ENCODE measurements around the gene WNK3. TPM values are rescaled to one million over a fixed set of nuclear protein-coding genes. Genes with fewer than 3 reads are reported as not detected.

Gene WNK3
- total and polyA plus RNA-seq, 9 of the 15 experiments (the other 6 are each of a cell fraction or from before 2014, with no cell fraction given), result under 0.01 to 0.02 (median 0.01) TPM; not detected in 4

- no peak for TF ChIP-seq SLC30A9 (CRISPR knock-in tag; IDR thresholded peaks at IDR 0.05)
- TF ChIP-seq ZNF224 (CRISPR knock-in tag; IDR thresholded peaks at IDR 0.05), result no peak
- TF ChIP-seq ID3 (CRISPR knock-in tag; IDR thresholded peaks at IDR 0.05), result no peak
- TF ChIP-seq ID3 (tag; IDR thresholded peaks at IDR 0.05), result no peak
- TF ChIP-seq ZNF174 (CRISPR knock-in tag; IDR thresholded peaks at IDR 0.05), result no peak
- TF ChIP-seq PTRF (tag; IDR thresholded peaks at IDR 0.05), result no peak
- no peak for TF ChIP-seq ATF2 (CRISPR knock-in tag; IDR thresholded peaks at IDR 0.05)
- TF ChIP-seq CBFA2T2 (conservative IDR thresholded peaks at IDR 0.05), result 0 out of 2 replicates have a peak, but pooled peaks have one; percentile 19
- TF ChIP-seq SOX6 (IDR thresholded peaks at IDR 0.05), result no peak
- no peak for TF ChIP-seq ZNF165 (CRISPR knock-in tag; IDR thresholded peaks at IDR 0.05; ENCODE audit: borderline replicate concordance)
Measured at GRCh38 chrX:54288968-54289367, 68.9 kb downstream of the WNK3 start (continued).

GRCh38 chrX:54288277-54288676, 69.6 kb downstream of the WNK3 start:
- no peak overlapping the region for H3K9ac ChIP-seq (ENCODE audit: insufficient read depth in 1 of 2, low read depth in 2 of 2, low read length in 2 of 2)
- peaks cover 0 to 3% of the 10 kb centered on the region in 2 experiments; a peak in 3 of 5 replicates for H3K27me3 ChIP-seq (ENCODE audit: control insufficient read depth in 2 of 2, insufficient read depth in 2 of 2, low read length in 2 of 2)
- H2AFZ ChIP-seq (ENCODE audit: low read depth, low read length), result no peak overlapping the region
- H3K9me3 ChIP-seq (replicated peaks; ENCODE audit: control insufficient read depth, insufficient read depth, low read depth, low read length), result no peaks in the 10 kb centered on the region
- intact Hi-C loops (cut with micrococcal nuclease), result no loop called here
- BruUV-seq (replicated peaks), result no TSS peak
- H3K4me2 ChIP-seq (ENCODE audit: insufficient read depth, low read length), result no peak overlapping the region
- in situ Hi-C loops (cut with MboI), result no loop called here
- ChIA-PET POLR2A (no interaction called here), CTCF (ENCODE audit: low intra/inter-chr PET ratio) (no interaction called here)
- no peaks in the 10 kb centered on the region for H3K36me3 ChIP-seq (ENCODE audit: control insufficient read depth, insufficient read depth, low read length)
- no peak for FAIRE-seq
- DNase-seq (ENCODE audit: extremely low read depth in 1 of 4, low spot score in 3 of 4), result no peak
- H3K9me1 ChIP-seq (ENCODE audit: control insufficient read depth, insufficient read depth, low read length), result no peaks in the 10 kb centered on the region
- no peaks in the 10 kb centered on the region for H3K4me1 ChIP-seq (replicated peaks in 1 of 2; ENCODE audit: control insufficient read depth in 2 of 2, insufficient read depth in 2 of 2, low read length in 2 of 2)
- H3K27ac ChIP-seq (ENCODE audit: extremely low read depth, low read depth, low read length), result no peak overlapping the region
- no peak for ATAC-seq
- TF ChIP-seq ZNF347 (CRISPR knock-in tag; IDR thresholded peaks at IDR 0.05; ENCODE audit: low read depth) (no peak), MEIS2 (IDR thresholded peaks at IDR 0.05; ENCODE audit: partially characterized antibody) (peak; percentile 24)
- no peaks in the 10 kb centered on the region for H3K79me2 ChIP-seq (ENCODE audit: control insufficient read depth, insufficient read depth, low read length)
- H4K20me1 ChIP-seq (replicated peaks; ENCODE audit: control insufficient read depth, insufficient read depth, low read length), result no peaks in the 10 kb centered on the region; the same call in 1 of the 2 replicates
- H3K4me3 ChIP-seq, result no peak overlapping the region
